Posterior vena cava (tissue), 2 donors: ENCODE measurements around the gene DLG1. TPM values are rescaled to one million over a fixed set of nuclear protein-coding genes. Genes with fewer than 3 reads are reported as not detected.
"Not testable (repeated sequence)": the region's sequence is repeated elsewhere in the genome, so short reads cannot be mapped to it uniquely, and the experiment has no call there.

ENCODE experiments used
- DNase-seq: peaks from one replicate; pipeline ENCODE4 v3.0.0-alpha.2; 2020; ENCODE audit warnings: low spot score
- intact Hi-C, 2 donors: fragments of 100-400 bp; cut with DNase I; formaldehyde crosslinking; loops; one replicate each; pipeline versions ENCODE4 v1.14.1 to v1.14.2; 2022 to 2023
- total RNA-seq, 2 donors: library from RNA; stranded (reverse); fragmentation: NEBNext Ultra II Directional; extraction: Animal tissue kit (Norgen Biotek cat#: 25700); gene quantifications; one replicate each; pipeline ENCODE4 v1.2.1, GENCODE V29; 2021
- donor health status: DM: yes; HTN: yes; CAD: no.
- donor health status: DM: yes; HTN: yes; CAD: no.

DLG1 gene
- total RNA-seq, 2 donors from 2014 or later: 67.9 to 70.3 TPM

DNA sequence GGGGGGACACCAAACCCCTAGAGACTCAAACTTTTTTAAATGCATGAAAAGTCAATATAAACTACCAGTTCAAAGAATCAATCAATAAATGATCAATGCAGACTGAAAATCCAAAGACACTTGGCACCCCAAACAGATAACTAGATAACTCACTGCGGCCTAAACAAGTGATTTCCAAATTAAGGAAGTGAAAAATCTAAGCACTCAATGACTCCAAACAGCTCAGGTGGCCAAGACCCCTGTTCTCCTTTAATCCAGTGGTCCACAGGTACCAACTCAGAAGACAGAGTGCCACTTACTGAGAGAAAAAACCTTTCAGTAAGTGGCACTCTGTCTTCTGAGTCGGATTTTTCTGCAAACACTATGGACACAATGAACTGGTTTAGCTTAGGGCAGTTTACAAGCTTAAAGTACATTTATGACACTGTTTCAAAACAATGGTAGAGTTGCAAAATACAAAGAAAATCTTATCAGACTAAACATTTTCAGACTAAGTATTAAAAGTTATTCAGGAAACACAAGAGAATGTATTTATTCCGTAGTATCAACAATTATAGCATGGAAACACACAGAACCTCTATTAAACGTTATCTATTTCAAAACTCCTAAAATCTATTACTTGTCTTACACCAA, 4.7 kb downstream of the DLG1 start:
- intact Hi-C loops: no loop called here

DNA sequence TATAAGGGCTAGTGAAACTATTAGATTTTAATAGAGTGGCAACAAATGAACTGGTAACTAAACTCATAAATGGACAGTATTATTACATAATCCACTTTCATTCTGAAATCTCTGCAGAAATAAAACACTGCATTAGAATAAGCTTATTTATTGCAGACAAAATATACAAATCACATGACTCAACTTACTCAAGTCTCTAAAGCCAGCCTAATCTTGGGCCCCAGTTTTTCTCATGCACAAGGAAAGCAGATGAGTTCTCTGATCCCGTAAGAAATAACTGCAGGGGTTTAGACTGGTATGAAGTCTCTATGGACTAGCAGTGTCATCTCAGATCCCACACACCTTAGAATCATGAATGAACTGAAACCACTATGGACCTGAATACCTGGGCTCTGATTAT, 5.8 kb downstream of the DLG1 start:
- no peak for DNase-seq
- intact Hi-C loops: no loop called here

More for the DNA sequence above, 4.7 kb downstream of the DLG1 start:
- no peak for DNase-seq

DNA sequence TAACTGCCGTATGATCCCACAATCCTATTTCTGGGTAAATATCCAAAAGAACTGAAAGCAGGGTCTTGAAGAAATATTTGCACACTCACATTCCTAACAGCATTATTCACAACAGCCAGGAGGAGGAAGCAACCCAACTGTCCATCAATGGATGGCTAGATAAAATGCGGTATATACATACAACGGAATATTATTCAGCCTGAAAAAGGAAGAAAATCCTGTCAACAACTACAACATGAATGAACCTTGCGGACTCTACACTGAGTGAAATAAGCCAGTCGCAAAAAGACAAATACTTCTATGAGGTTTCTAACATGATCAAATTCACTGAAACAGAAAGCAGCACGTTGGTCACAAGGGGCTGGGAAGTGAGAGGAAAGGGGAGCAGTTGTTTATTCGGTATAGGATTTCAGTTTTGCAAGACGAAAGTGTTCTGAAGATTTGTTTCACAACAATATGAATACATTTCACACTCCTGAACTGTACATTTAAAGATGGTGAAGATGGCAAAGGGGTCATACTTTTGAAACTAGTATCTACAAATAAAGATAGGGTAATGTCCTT, 6.2 kb downstream of the DLG1 start:
- intact Hi-C loops: no loop called here
- no peak for DNase-seq

DNA sequence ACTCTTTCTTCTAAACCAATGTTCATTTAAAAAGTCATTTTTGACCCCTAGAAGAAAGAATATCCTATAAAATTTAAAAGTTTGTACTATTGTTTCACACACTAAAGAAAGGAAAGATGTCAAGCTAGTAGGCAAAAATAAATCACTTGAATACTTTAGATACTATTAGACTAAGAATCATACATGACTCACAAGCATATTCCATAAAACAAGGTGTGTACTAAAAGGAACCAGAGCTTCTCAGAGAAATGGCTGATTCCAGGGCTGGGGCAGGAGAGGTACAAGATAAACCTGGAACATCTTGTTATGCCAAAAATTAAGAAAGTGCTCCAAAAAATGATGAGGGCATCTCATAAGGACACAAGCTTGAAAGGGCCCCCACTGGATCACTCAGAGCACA, 8.7 kb downstream of the DLG1 start:
- DNase-seq: no peak
- intact Hi-C loops: no loop called here

DNA sequence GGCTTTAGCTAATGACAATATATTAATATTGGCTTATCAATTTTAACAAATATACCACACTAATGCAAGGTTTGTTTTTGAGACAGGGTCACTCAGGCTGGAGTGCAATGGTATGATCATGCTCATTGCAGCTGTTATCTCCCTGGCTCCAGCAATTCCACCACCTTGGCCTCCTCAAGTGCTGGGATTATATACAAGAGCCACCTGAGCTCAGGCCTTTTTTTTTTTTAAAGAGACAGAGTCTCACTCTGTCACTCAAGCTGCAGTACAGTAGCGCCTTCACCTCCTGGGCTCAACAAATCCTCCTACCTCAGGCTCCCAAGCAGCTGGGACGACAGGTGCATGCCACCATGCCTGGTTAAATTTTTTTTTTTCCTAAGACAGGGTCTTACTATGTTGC, 11.7 kb downstream of the DLG1 start:
- DNase-seq: no peak
- intact Hi-C loops: no loop called here

DNA sequence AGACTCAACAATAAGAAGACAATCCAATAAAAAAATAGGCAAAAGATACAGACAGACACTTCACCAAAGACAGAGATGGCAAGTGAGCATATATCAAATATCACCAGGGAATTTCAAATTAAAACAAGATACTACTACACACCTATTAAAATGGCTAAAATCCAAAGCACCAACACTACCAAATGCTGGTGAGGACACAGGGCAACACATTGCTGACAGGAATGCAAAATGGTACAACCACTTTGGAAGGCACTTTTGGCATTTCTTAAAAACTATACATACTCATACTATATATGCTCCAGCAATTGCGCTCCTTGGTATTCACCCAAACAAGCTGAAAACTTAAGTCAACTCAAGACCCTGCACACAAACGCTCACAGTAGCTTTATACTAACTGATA, 12.9 kb downstream of the DLG1 start:
- DNase-seq: no peak
- intact Hi-C loops: no loop called here

DNA sequence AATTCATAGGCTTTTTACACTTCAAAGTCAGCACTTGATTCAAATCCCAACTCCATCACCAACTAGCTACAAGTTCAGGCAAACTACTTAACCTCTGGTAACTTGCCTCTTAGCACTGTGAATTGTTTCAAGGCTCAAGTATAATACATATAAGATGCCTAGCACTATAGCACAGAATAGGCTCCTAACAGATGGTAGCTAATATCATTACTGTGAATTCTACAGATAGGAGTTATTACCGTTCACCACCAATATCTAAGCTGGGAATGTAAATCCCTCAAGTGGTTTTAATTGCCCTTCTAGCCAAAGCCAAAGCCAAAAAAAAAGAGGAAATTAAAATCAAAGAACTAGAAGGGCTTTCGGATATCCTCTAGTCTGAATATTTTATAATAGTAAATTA, 15.4 kb downstream of the DLG1 start:
- DNase-seq: no peak
- intact Hi-C loops: no loop called here

DNA sequence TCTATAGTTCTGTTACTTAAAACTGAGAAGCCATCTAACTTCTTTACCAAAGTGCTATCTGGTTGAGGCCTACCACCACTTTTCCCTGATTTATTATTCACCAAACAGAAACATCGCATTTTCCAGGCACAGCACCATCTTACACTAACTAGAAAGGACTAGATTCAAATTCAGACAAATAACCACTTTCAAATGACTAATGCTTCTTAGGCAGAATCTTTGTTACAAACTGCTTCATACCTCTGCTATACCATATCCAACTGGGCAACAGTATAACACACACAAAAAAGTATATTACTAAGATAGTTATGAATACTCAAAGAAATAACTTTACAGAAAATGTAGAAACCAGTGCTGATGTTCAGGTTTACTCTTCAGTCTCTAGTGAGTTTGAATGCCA, 16.6 kb downstream of the DLG1 start:
- intact Hi-C loops: no loop called here
- no peak for DNase-seq

DNA sequence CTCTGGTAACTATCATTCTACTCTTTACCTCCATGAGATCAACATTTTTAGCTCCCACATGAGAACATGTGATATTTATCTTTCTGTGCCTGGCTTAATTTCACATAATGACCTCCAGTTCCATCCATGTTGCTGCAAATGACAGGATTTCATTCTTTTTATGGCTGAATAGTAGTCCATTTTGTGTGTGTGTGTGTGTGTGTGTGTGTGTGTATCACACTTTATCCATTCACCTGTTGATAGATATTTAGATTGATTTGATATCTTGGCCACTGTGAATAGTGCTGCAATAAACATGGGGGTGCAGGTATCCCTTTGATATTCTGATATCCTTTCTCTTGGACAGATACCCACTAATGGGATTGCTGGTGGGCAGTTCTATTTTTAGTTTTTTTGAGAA, 18.3 kb downstream of the DLG1 start:
- DNase-seq: no peak
- intact Hi-C loops: no loop called here

DNA sequence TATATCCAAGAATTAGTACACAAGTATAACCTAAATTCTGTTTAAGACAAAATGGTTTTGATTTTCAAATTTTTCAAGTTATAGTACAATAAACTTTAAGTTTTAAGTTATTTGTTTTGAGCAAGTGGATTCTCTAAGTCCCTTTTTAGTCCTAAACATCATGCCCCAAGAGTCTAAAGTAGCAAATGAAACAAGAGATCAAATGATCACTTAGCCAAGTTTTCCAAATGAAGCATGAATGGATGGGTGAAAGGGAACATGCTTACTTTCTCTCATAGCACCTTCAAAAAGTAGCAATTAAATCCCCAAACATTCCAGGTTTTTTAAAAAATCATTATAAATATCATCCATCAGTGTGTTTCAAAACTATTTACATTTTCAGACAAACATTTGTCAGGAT, 19.5 kb downstream of the DLG1 start:
- DNase-seq: no peak
- intact Hi-C loops: no loop called here

DNA sequence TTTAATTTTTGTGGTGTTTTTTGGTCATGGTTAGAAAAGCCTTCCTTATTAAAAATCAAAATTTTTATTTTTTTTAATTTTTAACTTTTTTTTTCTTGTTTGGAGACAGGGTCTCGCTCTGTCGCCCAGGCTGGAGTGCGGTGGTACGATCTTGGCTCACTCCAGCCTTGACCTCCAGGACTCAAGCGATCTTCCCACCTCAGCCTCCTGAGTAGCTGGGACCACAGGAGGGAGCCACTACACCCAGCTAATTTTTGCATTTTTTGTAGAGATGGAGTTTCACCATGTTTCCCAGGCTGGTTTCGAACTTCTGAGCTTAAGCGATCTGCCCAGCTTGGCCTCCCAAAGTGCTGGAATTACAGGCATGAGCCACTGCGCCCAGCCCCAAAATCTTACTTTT, 21.6 kb downstream of the DLG1 start:
- DNase-seq, intact Hi-C loops: not testable (repeated sequence)

DNA sequence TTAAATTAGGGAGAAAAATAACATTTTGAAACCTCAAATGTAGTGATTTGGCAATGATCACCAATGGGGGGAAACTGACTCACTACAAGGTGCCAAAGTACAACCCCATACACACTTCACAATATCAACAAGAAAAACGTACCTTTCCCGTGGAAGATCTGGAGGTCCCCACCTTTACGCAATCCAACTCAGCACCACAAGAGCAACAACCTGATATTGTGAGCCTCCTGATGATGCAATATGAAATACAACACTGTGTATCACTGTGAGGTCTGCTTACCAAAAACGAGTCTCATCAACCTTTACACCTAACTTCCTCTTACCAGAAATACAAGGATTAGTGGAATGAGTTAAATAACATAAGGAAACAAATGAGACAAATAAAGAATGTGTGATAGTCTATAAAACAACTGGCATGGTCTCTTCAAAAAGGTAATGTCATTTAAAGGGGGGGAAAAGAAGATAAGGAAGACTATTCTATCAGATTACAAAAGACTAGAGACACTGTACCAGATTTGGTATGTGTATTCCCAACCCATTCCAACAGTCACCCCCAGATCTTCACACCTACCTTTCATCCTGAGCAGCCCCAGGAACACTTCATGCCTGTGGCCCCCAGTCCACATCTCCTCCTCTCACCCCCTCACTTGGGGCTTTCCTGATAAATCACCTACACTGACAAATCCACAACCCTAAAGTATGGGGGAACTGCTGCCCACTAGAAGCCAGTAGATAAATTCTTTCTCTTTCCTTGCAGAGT, 27.7 kb downstream of the DLG1 start:
- no peak for DNase-seq
- intact Hi-C loops: no loop called here

DNA sequence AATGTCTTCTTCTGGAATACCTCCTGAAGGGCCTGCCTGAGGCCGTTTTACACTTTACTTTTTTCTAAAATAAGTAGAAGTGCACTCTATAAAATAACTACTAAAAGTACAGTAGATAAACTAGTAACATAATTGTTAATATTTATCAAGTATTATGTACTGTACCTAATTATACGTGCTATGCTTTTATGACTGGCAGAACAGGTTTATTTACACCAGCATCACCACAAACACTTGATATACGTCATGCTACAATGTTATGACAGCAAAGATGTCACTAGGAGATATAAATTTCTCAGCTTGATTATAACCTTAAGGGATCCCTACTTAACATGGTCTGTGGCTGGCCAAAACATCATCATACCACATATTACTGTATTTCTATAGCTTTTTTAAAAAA, 29.4 kb downstream of the DLG1 start:
- intact Hi-C loops: loop anchor here in 1 of 2 donors (10.0 kb wide), 1 partner anchor 164 kb away; no protein-coding TSS in a partner anchor
- no peak for DNase-seq

DNA sequence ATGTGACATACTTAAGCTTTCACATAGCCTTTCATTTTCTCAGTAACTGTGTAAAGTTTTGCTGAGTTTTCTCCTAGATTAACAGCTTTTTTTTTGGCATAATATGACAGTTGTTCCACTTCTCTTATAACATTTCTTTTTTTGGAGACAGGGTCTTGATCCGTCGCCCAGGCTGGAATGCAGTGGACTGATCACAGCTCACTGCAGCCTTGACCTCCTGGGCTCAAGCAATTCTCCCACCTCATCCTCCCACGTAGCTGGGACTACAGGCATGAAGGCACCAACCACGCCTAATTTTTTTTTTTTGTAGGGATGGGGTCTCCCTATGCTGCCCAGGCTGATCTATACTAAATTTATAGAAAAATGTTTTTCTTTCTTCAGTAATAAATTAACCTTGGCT, 30.1 kb downstream of the DLG1 start:
- no peak for DNase-seq
- intact Hi-C loops: loop anchor here in 1 of 2 donors (10.0 kb wide), 1 partner anchor 163 kb away; no protein-coding TSS in a partner anchor

DNA sequence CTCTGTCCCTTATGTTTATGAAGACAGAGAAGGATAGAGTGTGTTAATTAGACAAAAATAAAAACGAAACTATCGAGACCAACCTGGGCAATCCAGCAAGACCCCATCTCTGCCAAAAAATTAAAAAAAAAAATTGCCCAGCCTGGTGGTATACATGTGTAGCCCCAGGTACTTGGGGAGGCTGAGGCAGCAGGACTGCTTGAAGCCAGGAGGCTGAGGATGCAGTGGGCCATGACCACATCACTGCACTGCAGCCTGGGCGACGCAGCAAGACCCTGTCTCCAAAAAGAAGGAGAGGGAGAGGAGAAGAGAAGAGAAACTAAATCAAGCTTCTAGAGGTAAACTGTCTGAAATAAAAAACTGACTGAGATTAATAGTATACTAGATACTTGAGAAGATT, 32.1 kb downstream of the DLG1 start:
- intact Hi-C loops: loop anchor here in 1 of 2 donors (10.0 kb wide), 1 partner anchor 162 kb away; no protein-coding TSS in a partner anchor
- no peak for DNase-seq

DNA sequence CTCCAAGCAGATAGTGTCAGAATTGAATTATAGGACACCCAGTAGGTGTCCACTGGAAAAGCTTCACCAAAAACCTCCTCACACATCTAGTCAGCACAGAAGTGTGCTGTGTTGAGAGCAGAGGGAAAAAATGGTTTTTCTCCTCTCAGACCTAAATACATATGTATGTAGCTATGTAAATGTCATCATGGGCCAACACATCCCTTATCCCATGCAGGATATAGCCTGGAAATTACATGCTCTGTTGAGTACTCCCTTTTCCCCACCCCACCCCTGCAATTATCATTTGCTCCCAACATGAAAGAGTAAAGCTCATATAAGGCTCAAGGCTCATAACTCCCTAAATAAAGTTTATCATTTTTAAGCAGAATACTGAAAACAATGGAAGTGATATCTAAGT, 35.7 kb downstream of the DLG1 start:
- intact Hi-C loops: loop anchor here in 1 of 2 donors (10.0 kb wide), 1 partner anchor 158 kb away; no protein-coding TSS in a partner anchor

DNA sequence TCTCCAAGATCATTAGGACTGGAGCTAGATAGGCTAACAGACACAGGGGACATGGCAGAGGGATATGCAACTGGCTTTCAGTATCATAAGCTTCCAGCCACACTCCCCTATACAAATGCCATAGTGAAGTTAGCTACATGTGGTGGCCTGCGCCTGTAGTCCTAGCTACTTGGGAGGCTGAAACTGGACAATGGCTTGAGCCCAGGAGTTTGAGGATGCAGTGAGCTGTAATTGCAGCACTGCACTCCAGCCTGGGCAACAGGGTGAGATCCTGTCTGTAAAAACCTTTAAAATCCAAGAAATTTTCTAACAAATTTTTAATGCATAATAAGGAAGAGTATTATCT, 37.3 kb downstream of the DLG1 start:
- DNase-seq: no peak
- intact Hi-C loops: loop anchor here in 1 of 2 donors (10.0 kb wide), 1 partner anchor 156 kb away; no protein-coding TSS in a partner anchor

More for the DNA sequence above, 35.7 kb downstream of the DLG1 start:
- no peak for DNase-seq

DNA sequence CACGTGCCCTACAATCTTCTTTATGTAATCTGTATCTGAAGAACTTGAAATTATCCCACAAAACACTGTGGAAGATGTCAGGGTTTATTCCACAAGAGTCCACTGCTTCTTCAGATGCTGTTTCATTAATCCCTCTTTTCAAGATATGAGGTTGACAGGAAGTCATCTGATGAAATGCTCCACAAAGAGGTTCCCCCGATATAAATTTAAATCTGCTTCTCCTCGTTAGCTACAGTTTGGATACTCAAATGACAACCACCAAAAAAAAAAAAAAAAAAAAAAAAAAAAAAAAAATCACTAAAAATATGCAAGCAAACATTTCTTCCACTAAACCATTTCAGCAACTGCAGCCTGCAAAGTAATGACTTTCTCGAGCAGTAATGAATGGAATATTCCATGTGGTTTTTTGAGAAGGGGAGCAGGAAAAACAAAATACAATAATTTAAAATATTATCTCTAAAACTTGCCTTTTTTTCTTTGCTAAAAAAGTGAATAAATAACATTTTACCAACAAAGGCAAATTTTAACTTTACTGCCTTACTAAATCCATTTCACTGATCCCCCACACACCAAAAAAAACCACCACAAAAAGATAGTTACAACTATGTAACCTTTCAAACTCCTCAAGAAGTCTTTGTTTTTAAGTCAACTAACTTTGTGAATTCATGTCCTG, 37.8 kb downstream of the DLG1 start:
- intact Hi-C loops: loop anchor here in 1 of 2 donors (10.0 kb wide), 1 partner anchor 156 kb away; no protein-coding TSS in a partner anchor

DNA sequence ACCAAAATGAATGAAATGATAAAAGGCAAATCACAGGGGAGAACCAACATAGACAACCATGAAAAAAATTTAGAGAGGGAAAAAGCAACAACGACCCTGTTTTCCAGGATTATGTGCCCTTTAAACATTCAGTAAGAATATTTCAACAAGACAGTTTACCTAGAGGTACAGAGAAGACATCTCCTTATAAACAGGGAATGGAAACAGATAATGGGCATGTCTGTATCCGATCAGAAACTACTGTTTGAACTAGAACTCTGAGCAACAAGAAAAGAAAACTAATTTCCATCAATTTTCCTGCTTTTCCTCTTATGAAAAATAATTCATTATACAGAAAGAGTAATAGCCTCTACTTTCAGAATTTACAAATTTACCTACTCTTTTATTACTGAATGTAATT, 39.3 kb downstream of the DLG1 start:
- no peak for DNase-seq
- intact Hi-C loops: loop anchor here in 1 of 2 donors (5.0 kb wide), 1 partner anchor 253 kb away; no protein-coding TSS in a partner anchor

More for the DNA sequence above, 37.8 kb downstream of the DLG1 start:
- DNase-seq: no peak
